ENCODE data around the gene NPPB. TPM values are rescaled to one million over a fixed set of nuclear protein-coding genes. Genes with fewer than 3 reads are reported as not detected.

Gene NPPB
- total and polyA plus RNA-seq, 9 of the 15 experiments (the other 6 are each of a cell fraction or from before 2014, with no cell fraction given) = not detected

DNA sequence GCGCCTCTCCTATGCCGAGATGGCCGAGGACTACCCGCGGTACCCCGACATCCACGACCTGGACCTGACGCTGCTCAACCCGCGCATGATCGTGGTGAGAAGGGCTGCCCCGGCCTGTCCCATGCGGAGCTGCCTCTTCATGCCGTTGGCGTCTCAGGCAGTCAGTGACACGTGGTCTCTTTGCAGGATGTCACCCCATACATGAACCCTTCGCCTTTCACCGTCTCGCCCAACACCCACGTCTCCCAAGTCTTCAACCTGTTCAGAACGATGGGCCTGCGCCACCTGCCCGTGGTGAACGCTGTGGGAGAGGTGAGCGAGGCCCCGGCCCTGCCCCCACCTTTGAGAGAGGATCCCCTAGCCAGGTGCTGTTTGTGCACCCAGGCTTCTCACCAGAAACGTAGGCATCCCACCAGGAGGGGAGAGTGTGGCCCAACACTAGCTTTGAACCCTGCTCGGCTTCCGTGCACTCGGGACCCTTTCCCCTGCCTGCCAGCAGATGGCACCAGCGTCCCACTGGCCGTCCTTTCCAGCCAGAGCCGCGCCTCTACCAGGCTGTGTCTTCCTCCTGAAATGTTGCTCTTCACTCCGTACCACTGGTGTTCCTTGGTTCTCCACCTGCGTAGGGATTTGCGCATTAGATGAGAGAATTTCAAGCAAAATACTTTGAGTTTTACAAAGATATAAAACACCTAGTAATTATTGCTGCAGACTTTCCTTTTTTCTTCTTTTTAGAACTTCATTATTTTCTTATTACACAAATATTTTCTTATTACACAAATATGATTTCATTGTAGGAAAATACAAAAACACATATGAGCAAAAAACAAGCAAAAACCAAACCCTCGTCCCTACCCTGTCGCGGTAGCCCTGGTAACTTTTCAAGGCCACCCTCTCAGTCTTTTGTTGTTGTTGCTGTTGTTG lies 20.1 kb downstream of the NPPB start:
- peak; percentile 88 for FAIRE-seq
- Histone ChIP-seq H3K9ac (ENCODE audit: insufficient read depth in 1 of 2, low read depth in 2 of 2, low read length in 2 of 2) (0 out of 4 replicates have a peak overlapping the region, but pooled peaks of 1 of the 2 experiments have one; percentile 0), H4K20me1 (replicated peaks; ENCODE audit: control insufficient read depth, insufficient read depth, low read length) (no peaks in the 10 kb centered on the region; the same call in 1 of the 2 replicates), H3K4me1 (replicated peaks in 1 of 2; ENCODE audit: control insufficient read depth in 2 of 2, insufficient read depth in 2 of 2, low read length in 2 of 2) (peaks cover 29 to 47% of the 10 kb centered on the region in 2 experiments), H3K36me3 (ENCODE audit: control insufficient read depth, insufficient read depth, low read length) (peaks cover 89% of the 10 kb centered on the region), H3K4me2 (ENCODE audit: insufficient read depth, low read length) (no peak overlapping the region), H2AFZ (ENCODE audit: low read depth, low read length) (no peak overlapping the region; the same call in 1 of the 2 replicates), H3K9me1 (ENCODE audit: control insufficient read depth, insufficient read depth, low read length) (no peaks in the 10 kb centered on the region), H3K27ac (ENCODE audit: extremely low read depth, low read depth, low read length) (no peak overlapping the region; the same call in 2 of the 3 replicates), H3K79me2 (ENCODE audit: control insufficient read depth, insufficient read depth, low read length) (no peaks in the 10 kb centered on the region), H3K9me3 (replicated peaks; ENCODE audit: control insufficient read depth, insufficient read depth, low read depth, low read length) (no peaks in the 10 kb centered on the region), H3K27me3 (ENCODE audit: control insufficient read depth in 2 of 2, insufficient read depth in 2 of 2, low read length in 2 of 2) (no peaks in the 10 kb centered on the region), H3K4me3 (no peak overlapping the region)
- in situ Hi-C loops (cut with MboI) (no loop called here), intact Hi-C loops (cut with micrococcal nuclease) (loop anchor here (1.0 to 2.0 kb wide), 3 partner anchors 56 to 192 kb away; no protein-coding TSS in a partner anchor)
- CTCF ChIA-PET (ENCODE audit: low intra/inter-chr PET ratio) = interaction anchor here (0.6 to 4.7 kb wide), 9 partner anchors 10 to 163 kb away, joined by 3 to 93 read pairs (median 4); no protein-coding TSS in a partner anchor
- POLR2A ChIA-PET = interaction anchor here (0.6 to 14.0 kb wide), 13 partner anchors 10 to 199 kb away, joined by 3 to 304 read pairs (median 4); partner anchors contain the start of gene PLOD1
- peak; percentile 87 to 92 (median 89) for DNase-seq (ENCODE audit: extremely low read depth in 1 of 4, low spot score in 3 of 4)
- peak; percentile 85 for ATAC-seq
- 58% methylated on average over 40 of the region's 40 CpGs for WGBS (ENCODE audit: insufficient coverage, low coverage, missing lambda C conversion rate)
- no TSS peak for BruUV-seq (replicated peaks)
- TF ChIP-seq FOXJ2 (tag; IDR thresholded peaks at IDR 0.05) (0 out of 2 replicates have a peak, but pooled peaks have one; percentile 17), KLF1 (tag; IDR thresholded peaks at IDR 0.05) (no peak), ZBTB8A (IDR thresholded peaks at IDR 0.05; ENCODE audit: partially characterized antibody) (no peak), SLC30A9 (CRISPR knock-in tag; IDR thresholded peaks at IDR 0.05) (no peak), HLTF (IDR thresholded peaks at IDR 0.05) (no peak), TBL1XR1 (IDR thresholded peaks at IDR 0.05; ENCODE audit: low read length in 2 of 2) (no peak), ZNF586 (CRISPR knock-in tag; conservative IDR thresholded peaks at IDR 0.05) (no peak), SP2 (IDR thresholded peaks at IDR 0.05; ENCODE audit: extremely low read depth, low read depth, low read length, poor library complexity, severe bottlenecking) (no peak), TEAD2 (tag; IDR thresholded peaks at IDR 0.05) (no peak; the same call in 1 of the 2 replicates), ZNF224 (CRISPR knock-in tag; IDR thresholded peaks at IDR 0.05) (no peak), TEAD1 (CRISPR knock-in tag; IDR thresholded peaks at IDR 0.05) (peak in 1 of 2 experiments; percentile 69; a peak in 2 of 4 replicates), KAT7 (CRISPR knock-in tag; IDR thresholded peaks at IDR 0.05; ENCODE audit: borderline replicate concordance) (no peak), TAF1 (IDR thresholded peaks at IDR 0.05; ENCODE audit: control insufficient read depth, extremely low read depth, insufficient read depth, low read length, severe bottlenecking) (no peak), ZBTB7A (IDR thresholded peaks at IDR 0.05; ENCODE audit: borderline replicate concordance, control insufficient read depth, low read depth, low read length) (no peak)
- TF ChIP-seq, protein P1, sequence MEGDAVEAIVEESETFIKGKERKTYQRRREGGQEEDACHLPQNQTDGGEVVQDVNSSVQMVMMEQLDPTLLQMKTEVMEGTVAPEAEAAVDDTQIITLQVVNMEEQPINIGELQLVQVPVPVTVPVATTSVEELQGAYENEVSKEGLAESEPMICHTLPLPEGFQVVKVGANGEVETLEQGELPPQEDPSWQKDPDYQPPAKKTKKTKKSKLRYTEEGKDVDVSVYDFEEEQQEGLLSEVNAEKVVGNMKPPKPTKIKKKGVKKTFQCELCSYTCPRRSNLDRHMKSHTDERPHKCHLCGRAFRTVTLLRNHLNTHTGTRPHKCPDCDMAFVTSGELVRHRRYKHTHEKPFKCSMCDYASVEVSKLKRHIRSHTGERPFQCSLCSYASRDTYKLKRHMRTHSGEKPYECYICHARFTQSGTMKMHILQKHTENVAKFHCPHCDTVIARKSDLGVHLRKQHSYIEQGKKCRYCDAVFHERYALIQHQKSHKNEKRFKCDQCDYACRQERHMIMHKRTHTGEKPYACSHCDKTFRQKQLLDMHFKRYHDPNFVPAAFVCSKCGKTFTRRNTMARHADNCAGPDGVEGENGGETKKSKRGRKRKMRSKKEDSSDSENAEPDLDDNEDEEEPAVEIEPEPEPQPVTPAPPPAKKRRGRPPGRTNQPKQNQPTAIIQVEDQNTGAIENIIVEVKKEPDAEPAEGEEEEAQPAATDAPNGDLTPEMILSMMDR (IDR thresholded peaks at IDR 0.05 in 2 of 3, conservative IDR thresholded peaks at IDR 0.05 in 1 of 3; ENCODE audit: insufficient read depth in 2 of 3, low read depth in 1 of 3, low read length in 3 of 3) = peak; percentile 98 to 99 (median 99)
- TF ChIP-seq, protein P2, sequence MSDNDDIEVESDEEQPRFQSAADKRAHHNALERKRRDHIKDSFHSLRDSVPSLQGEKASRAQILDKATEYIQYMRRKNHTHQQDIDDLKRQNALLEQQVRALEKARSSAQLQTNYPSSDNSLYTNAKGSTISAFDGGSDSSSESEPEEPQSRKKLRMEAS (CRISPR knock-in tag; IDR thresholded peaks at IDR 0.05) = peak; percentile 78
- TF ChIP-seq, protein P3, sequence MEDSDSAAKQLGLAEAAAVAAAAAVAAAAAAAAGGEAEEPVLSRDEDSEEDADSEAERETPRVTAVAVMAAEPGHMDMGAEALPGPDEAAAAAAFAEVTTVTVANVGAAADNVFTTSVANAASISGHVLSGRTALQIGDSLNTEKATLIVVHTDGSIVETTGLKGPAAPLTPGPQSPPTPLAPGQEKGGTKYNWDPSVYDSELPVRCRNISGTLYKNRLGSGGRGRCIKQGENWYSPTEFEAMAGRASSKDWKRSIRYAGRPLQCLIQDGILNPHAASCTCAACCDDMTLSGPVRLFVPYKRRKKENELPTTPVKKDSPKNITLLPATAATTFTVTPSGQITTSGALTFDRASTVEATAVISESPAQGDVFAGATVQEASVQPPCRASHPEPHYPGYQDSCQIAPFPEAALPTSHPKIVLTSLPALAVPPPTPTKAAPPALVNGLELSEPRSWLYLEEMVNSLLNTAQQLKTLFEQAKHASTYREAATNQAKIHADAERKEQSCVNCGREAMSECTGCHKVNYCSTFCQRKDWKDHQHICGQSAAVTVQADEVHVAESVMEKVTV (CRISPR knock-in tag; IDR thresholded peaks at IDR 0.05) = peak; percentile 99

Measured in K562 (cell line).